Measurements from ENCODE around the gene FSHR.

Gene FSHR

DNA sequence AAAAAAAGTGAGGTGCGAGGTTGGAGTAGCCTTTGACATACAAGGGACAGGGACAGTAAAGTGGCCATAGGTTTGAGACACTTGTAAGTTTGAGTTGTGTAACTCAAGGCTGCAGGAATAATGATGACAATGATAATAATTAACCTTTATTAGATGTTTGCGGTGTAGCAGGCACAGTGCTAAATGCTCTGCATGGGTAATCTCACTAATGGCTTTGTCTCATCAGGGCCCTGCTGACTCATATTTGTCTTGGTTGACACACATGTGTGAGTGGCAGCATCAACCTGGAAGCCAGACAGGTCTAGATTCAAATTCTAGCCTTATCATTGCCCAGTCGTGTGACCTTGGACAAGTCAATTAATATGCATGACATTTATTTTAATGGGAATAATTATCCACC is 126.2 kb downstream of the FSHR start:
- no peak for DNase-seq

- DNase-seq = no peak
These were observed 127.6 kb downstream of the FSHR start for GRCh38 chr2:49026706-49027105.

DNA sequence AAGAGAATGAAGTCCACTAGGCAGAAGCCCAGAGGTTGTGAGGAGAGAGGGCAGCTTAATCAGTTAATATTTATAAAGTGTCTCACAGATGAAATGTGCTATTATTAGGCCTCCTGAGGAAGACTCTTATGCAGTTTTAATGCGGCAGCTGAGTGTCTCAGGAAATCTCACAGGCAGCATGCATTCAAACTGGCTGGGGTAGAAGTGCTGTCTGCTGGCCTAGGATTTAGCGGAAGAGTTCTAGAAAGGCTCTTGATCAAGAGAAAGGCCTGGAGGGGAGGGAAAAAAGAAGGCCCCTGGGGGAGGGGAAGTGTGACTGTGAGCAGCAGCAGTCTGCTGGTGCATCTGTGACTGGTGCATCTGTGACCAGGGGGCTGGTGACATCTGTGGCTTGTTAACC is 133.0 kb downstream of the FSHR start:
- no peak for DNase-seq

GRCh38 chr2:49005261-49005660 is 149.1 kb downstream of the FSHR start:
- no peak for DNase-seq

DNA sequence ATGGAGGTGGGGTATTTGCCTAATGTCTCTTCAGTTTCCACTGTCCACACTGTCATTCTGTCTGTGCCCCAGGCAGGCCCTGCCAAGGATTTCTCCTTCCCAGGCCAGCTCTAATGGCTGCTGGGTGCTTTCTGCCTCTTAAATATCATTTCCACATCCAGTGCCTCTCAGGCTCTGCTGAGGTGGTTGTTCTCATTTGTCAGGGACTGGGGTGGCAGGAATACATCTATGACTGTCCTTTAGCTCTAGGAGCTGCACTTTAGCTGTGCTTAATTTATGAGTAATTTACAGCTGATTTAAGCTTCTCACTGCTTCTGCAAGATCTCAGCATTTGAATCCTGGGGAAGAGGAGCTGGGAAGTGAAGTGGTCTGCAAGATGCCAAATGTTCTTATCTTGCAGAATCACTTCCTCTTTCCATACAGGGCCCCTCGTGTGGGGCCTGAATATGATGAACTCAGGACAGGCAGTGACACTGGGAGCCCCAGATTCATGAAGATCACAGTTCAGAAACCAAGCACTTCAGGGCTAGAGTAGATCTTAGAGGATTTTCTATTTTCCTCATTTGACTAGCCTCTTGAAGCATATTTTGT is 150.2 kb downstream of the FSHR start:
- DNase-seq = no peak

- no peak for DNase-seq
These were observed 151.1 kb downstream of the FSHR start for GRCh38 chr2:49003201-49003600.

GRCh38 chr2:49002750-49003149 is 151.6 kb downstream of the FSHR start:
- no peak for DNase-seq

DNA sequence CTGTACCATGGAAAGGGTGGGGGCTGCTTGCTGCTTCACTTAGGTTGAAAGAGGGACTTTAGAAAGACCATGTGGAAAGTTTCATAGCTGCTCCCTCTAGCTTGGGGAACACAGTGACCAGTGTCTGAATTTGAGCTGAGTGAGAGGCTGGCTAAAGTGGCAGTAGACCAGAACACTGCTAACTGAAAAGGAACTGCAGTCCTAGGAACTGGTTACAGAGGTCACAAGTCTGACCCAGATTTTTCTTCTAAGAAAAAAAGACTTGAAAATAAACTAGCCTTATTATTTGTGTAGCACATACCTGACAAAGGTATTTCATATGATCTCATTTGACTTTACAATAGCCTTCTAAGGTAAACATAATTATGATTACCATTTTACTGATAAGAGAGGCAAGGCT is 153.6 kb downstream of the FSHR start:
- DNase-seq = no peak

- no peak for DNase-seq
These were observed 155.9 kb downstream of the FSHR start for GRCh38 chr2:48998449-48998848.

DNA sequence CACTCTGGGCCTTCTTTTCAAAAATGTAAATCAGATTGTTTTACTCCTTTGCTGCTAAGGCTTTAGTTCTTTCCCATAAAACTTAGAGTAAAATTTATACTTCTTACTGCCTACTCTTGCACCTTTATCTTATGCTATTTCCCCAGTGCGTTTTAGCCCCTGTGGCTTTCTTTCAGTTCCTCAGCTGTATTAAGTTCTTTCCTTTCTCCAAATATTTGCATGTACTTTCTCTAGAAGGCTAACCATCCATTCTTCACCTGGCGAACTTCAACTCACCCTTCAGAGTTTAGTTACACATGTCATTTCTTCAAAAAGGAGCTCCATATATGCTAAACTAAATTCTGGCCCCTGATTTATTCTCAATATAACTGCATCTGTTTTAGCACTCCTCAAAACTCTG is 160.7 kb downstream of the FSHR start:
- no peak for DNase-seq

DNA sequence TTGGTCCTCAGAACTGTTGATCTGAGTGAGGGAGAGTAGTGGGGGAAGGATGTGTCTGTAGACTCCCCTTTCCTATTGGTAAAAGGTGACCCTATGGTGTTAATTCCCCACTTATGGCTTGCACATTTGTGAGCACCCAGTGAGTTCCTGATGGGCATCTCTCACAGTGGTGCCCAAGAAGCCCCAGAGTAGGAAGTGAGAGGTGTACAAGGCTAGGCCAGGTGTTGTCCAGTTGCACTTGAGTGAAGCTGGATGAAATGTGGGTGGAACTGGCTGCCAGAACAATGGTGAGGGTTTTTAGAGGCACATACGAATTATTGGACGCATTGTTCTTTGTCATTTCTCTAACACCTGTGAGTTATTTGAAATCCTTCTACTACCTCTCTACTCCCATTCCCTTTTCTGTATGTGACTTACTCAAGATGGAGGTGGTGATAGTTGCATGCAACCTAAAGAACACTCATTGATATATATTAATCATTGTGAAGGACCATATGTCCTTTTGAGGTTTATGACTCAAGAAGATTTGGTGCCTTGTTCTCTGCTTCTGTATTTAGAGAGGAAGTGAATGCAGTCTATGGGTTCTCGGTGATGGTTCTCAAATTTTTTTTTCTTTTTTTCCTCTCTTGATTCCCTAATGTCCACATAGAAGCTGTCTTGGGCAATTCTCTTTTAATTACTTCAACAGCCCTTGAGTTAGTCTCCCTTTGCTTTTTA is 162.7 kb downstream of the FSHR start:
- DNase-seq = no peak

DNA sequence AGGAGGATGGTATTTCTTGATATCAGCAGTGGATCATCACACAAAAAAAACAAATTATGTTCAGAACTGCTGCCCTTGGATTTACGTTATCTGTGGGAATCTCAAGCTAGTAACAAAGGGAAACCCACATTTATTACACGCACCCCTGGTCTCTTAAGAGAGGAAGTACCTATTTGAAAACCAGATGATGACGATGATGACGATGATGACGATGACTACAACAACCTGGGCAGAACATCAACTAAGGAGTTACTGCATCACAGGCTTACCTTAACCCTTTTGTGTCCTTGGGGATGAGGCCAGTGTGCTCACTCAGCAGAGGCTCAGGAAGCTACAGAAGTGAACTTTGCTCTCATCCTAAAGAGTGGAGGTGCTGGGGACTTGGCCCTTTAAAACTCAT is 169.4 kb downstream of the FSHR start:
- DNase-seq = no peak

DNA sequence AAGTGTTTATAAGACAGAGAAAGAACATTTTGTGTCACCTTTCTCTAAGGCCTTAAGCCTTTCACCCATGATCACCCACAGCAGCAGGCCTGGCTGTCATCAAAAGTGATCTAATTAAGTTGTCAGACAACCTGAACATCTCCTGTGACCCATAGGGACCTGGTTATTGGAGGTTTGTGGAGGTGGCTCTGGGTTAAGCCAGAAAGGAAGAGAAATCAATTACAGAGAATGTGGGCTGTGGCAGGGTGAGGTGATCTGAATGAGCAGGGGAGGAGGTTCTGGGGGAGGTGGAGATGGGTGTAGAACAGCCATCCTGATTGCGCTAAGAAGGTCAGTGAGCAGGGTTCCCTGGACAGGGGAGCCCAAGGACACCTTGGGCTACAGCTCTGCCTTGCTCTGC is 170.8 kb downstream of the FSHR start:
- DNase-seq = no peak

GRCh38 chr2:48982887-48983435 is 171.4 kb downstream of the FSHR start:
- DNase-seq = no peak

DNA sequence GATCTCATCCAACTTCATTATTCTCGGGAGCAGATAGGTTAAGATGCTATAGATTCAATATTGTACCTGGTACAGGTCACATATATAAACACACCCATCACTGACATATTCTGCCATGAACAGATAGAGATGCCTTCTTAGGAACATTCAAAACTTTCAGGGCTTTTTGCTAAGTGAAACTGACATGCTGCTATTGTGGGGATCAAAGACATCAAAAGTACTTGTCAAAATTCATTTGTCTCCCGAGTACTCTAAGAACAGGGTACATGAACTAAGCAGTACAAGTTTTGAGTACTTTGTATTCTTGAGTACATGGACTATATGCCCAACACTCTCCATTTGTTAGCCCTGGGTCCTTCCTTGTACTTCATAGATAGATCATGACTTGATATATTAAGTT is 173.5 kb downstream of the FSHR start:
- DNase-seq = no peak

GRCh38 chr2:48979691-48980090 is 174.6 kb downstream of the FSHR start:
- no peak for DNase-seq

DNA sequence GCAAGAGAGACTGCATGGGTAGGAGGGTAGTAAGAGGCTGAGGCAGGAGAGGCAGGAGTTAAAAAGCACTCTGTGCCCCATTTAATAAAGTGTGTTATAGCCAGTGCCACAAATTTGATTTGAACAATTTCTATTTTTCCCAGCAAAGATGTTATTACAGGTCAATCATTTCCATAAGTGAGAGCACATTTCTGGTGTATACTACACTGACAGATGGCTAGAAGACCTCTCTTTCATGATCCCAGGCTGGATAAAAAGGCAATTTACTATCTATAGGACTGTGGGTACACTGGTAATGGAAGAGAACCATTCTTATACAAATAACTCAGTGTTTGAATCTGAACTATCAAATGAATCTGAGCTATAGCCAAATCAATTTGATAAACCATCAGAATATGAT is 176.2 kb downstream of the FSHR start:
- DNase-seq = no peak

- DNase-seq = no peak
These were observed 182.5 kb downstream of the FSHR start for GRCh38 chr2:48971801-48972200.

GRCh38 chr2:48968011-48968410 is 186.3 kb downstream of the FSHR start:
- DNase-seq = no peak

GRCh38 chr2:48965204-48965603 is 189.1 kb downstream of the FSHR start:
- DNase-seq = no peak

DNA sequence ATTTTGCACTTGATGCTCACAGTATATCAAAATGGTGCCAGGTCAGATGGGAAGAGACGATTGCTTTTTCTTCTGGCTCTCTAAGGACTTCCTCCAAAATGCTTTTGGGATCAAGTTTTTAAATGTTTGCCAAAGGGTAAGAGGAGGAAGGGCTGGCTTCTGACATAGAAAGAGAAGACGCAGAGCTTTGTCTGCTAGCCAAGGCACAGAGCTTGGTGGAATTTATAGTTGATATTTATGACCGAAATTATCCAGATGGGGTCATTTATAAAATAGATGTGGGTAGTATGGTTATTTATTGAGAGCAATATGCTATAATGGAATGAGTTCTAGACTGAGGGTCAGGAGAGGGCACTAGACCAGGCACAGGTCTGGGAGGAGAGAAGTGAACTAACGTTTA is 193.3 kb downstream of the FSHR start:
- DNase-seq = no peak

GRCh38 chr2:48954935-48955334 is 199.4 kb downstream of the FSHR start:
- DNase-seq = no peak

DNA sequence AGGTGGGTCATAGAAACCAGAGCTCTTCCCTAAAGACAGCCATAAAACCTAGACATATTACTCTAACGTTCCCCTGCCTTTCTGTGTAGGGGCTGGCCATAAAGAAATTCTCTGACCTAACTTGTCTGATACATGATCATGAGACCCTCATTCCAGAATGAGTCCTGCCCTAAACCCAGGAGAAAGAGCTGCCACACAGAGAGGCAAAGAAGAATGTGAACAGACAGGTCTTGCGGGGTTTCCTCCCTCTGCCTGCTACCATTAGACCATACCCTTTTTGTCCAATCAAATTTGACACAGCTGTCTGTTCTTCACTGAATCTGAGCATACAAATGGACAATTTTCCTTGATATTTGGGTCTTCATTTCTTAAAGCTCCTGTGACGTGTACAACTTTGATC is 200.0 kb downstream of the FSHR start:
- DNase-seq = no peak

DNA sequence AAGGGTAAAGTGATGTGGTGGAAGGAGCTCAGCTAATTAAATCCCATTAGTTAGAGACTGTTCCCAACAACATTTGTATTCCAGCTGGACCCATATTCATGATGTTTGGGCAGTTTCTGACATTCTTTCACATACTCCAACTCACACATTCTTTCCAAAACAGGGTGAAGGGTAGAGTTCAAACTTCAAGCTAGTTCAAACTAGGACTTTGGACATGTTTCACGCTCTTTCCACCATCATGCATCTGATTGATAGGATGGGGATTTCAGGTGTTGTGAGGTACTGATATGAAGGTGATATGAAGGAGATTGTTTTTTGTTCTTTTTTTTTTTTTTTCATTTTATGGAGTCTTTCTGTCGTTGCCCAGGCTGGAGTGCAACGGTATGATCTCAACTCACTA is 201.7 kb downstream of the FSHR start:
- DNase-seq = no peak

GRCh38 chr2:48952143-48952542 is 202.2 kb downstream of the FSHR start:
- no peak for DNase-seq

All from activated gamma-delta T cell treated with Interleukin-2 at 50 U/mL for 16 hours (primary cell).